Osteoblast (primary cell): ENCODE results near the gene MAML1. TPM values are rescaled to one million over a fixed set of nuclear protein-coding genes. Genes with fewer than 3 reads are reported as not detected.

Experiments
- DNase-seq: peaks from one replicate; pipeline ENCODE4 v3.0.0; 2011; ENCODE audit warnings: low spot score, mixed read lengths; ENCODE audit not compliant: insufficient read length; ENCODE audit errors: missing footprints
- H2AFZ ChIP-seq: 2 replicates; pipeline ENCODE4 v1.6.0; 2011; ENCODE audit warnings: mild to moderate bottlenecking, low read length
- H3K27ac ChIP-seq: 2 replicates; pipeline ENCODE4 v1.5.1; 2011; ENCODE audit warnings: mild to moderate bottlenecking, low read depth, low read length, moderate library complexity
- H3K27me3 ChIP-seq: 2 replicates; pipeline ENCODE4 v1.6.0; 2012; ENCODE audit warnings: mild to moderate bottlenecking, control low read depth, inconsistent platforms, low read length, moderate library complexity; ENCODE audit not compliant: insufficient read depth
- H3K36me3 ChIP-seq: 2 replicates; pipeline ENCODE4 v1.5.1; 2011; ENCODE audit warnings: mild to moderate bottlenecking, low read length, control low read depth, moderate library complexity; ENCODE audit not compliant: insufficient read depth
- H3K4me1 ChIP-seq: 2 replicates; pipeline ENCODE4 v1.5.1; 2011; ENCODE audit warnings: mild to moderate bottlenecking, low read length, control low read depth, moderate library complexity; ENCODE audit not compliant: insufficient read depth
- H3K4me2 ChIP-seq: 2 replicates; pipeline ENCODE4 v1.6.0; 2011; ENCODE audit warnings: mild to moderate bottlenecking, low read length; ENCODE audit not compliant: insufficient read depth
- H3K4me3 ChIP-seq: fragments of 200-600 bp; sonication (generic); 3 replicates; pipeline ENCODE4 v1.5.1; 2012; ENCODE audit warnings: mild to moderate bottlenecking, low read length, inconsistent platforms; ENCODE audit not compliant: insufficient read depth
- H3K79me2 ChIP-seq: 2 replicates; pipeline ENCODE4 v1.6.0; 2012; ENCODE audit warnings: mild to moderate bottlenecking, low read length, control low read depth, inconsistent platforms; ENCODE audit not compliant: insufficient read depth
- H3K9me3 ChIP-seq: 2 replicates; pipeline ENCODE4 v1.5.1; 2011; ENCODE audit warnings: low read depth, low read length, control low read depth
- H4K20me1 ChIP-seq: 2 replicates; pipeline ENCODE4 v1.6.0; 2012; ENCODE audit warnings: mild to moderate bottlenecking, low read length, control low read depth; ENCODE audit not compliant: insufficient read depth
- CTCF ChIP-seq: IDR thresholded peaks from 2 replicates; pipeline ENCODE4 v1.5.1; 2011; ENCODE audit warnings: mild to moderate bottlenecking, low read depth, low read length, moderate library complexity; ENCODE audit errors: extremely low read depth
- total RNA-seq: library from RNA; depleted of rRNA; stranded (reverse); fragments of >200 nt; gene quantifications from 2 replicates; pipeline ENCODE4 v1.2.3, GENCODE V29; 2012

Gene MAML1
- total RNA-seq, 1 donor: 14.1 TPM

GRCh38 chr5:179766021-179766725 is 33.6 kb downstream of the MAML1 start:
- peaks cover 50% of the 10 kb centered on the region for H4K20me1 ChIP-seq

GRCh38 chr5:179766726-179767455 is 34.3 kb downstream of the MAML1 start:
- DNase-seq: no peak
- H3K9me3 ChIP-seq: no peaks in the 10 kb centered on the region
- H2AFZ ChIP-seq: no peak overlapping the region
- H3K4me1 ChIP-seq: peaks cover 48% of the 10 kb centered on the region
- H3K4me3 ChIP-seq: peak overlapping the region; percentile 48
- no peaks in the 10 kb centered on the region for H3K27me3 ChIP-seq
- peak overlapping the region; percentile 78 for H3K4me2 ChIP-seq
- TF ChIP-seq CTCF: no peak
- H3K79me2 ChIP-seq: peaks cover 58% of the 10 kb centered on the region
- peaks cover 45% of the 10 kb centered on the region for H4K20me1 ChIP-seq
- peaks cover 51% of the 10 kb centered on the region for H3K36me3 ChIP-seq
- H3K27ac ChIP-seq: peak overlapping the region; percentile 76

More at GRCh38 chr5:179766021-179766725, 33.6 kb downstream of the MAML1 start:
- peak overlapping the region; percentile 78 for H3K4me2 ChIP-seq
- peaks cover 52% of the 10 kb centered on the region for H3K4me1 ChIP-seq
- peaks cover 44% of the 10 kb centered on the region for H3K36me3 ChIP-seq
- peaks cover 63% of the 10 kb centered on the region for H3K79me2 ChIP-seq
- H3K27me3 ChIP-seq: no peaks in the 10 kb centered on the region
- H3K27ac ChIP-seq: peak overlapping the region; percentile 76
- TF ChIP-seq CTCF: no peak
- no peak overlapping the region for H2AFZ ChIP-seq
- H3K4me3 ChIP-seq: peak overlapping the region; percentile 48
- peak; percentile 82 for DNase-seq
- H3K9me3 ChIP-seq: no peaks in the 10 kb centered on the region

- H3K4me3 ChIP-seq: no peak overlapping the region
- H3K27ac ChIP-seq: no peak overlapping the region
- H4K20me1 ChIP-seq: peaks cover 40% of the 10 kb centered on the region
- no peak for TF ChIP-seq CTCF
- no peaks in the 10 kb centered on the region for H3K27me3 ChIP-seq
- no peak overlapping the region for H2AFZ ChIP-seq
- peaks cover 55% of the 10 kb centered on the region for H3K36me3 ChIP-seq
- peaks cover 54% of the 10 kb centered on the region for H3K79me2 ChIP-seq
- H3K4me2 ChIP-seq: no peak overlapping the region
- H3K4me1 ChIP-seq: peaks cover 41% of the 10 kb centered on the region
- H3K9me3 ChIP-seq: no peaks in the 10 kb centered on the region
- DNase-seq: no peak
Measured at GRCh38 chr5:179767496-179768100, 35.0 kb downstream of the MAML1 start.
